ENCODE data around the gene DPP7. TPM values are rescaled to one million over a fixed set of nuclear protein-coding genes. Genes with fewer than 3 reads are reported as not detected.

Gene DPP7
- total and polyA plus RNA-seq, 10 of the 15 experiments (the other 5 are each of a cell fraction or from before 2014, with no cell fraction given) = 0.68 to 245 (median 106) TPM

DNA sequence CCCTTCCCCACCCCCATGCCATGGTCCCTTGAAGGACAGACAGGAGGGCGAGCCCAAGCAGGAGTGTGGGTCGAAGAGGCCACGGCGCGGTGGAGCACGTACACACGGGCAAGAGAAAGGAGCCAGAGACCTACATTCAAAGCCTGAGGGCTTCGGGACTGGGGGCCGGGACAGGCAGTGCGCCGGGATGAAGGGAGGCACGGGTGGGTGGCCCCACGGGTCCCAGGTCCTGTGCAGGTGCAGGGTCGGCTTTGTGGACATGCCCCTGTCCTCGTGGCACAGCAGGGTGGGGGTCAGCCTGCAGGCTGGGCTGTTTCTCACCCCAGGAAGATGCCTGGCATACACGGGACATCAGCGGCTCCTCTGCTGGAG, 45.5 kb upstream of the DPP7 start:
- Histone ChIP-seq H3K4me1 (ENCODE audit: control insufficient read depth, insufficient read depth, low read length) (peaks cover 28% of the 10 kb centered on the region), H3K9ac (ENCODE audit: control insufficient read depth, insufficient read depth, low read length) (no peak overlapping the region), H3K79me2 (ENCODE audit: control insufficient read depth, insufficient read depth, low read length) (no peaks in the 10 kb centered on the region), H3K4me3 (no peak overlapping the region), H3K4me2 (ENCODE audit: control insufficient read depth, insufficient read depth) (no peak overlapping the region; the same call in 1 of the 2 replicates), H2AFZ (ENCODE audit: control insufficient read depth, low read depth, low read length) (no peak overlapping the region), H3K27ac (ENCODE audit: control insufficient read depth, insufficient read depth) (no peak overlapping the region), H3K9me3 (replicated peaks; ENCODE audit: control insufficient read depth, insufficient read depth, low read length) (no peaks in the 10 kb centered on the region; the same call in 2 of the 3 replicates), H4K20me1 (ENCODE audit: control insufficient read depth, insufficient read depth) (no peaks in the 10 kb centered on the region), H3K27me3 (replicated peaks in 1 of 2; ENCODE audit: control insufficient read depth in 2 of 2, insufficient read depth in 2 of 2, low read length in 1 of 2) (no peaks in the 10 kb centered on the region), H3K36me3 (ENCODE audit: control insufficient read depth in 2 of 2, insufficient read depth in 2 of 2, low read length in 1 of 2) (no peaks in the 10 kb centered on the region)
- in situ Hi-C loops (cut with MboI) = no loop called here
- DNase-seq (ENCODE audit: low read depth, low spot score) (no peak), ATAC-seq (no peak), FAIRE-seq (no peak)
- WGBS (ENCODE audit: insufficient coverage, insufficient replicate concordance, low lambda C conversion rate, missing lambda C conversion rate) = 46% methylated on average over 15 of the region's 17 CpGs
- ChIA-PET CTCF (no interaction called here), SMC1A (ENCODE audit: uncharacterized antibody, unreplicated experiment) (no interaction called here), POLR2A (interaction anchor here (1.1 to 3.7 kb wide), 3 partner anchors 9 to 30 kb away, joined by 4 to 37 read pairs (median 10); partner anchors contain the start of gene LRRC26), RAD21 (ENCODE audit: unreplicated experiment) (interaction anchor here (0.5 to 1.2 kb wide), 2 partner anchors 9 to 32 kb away, joined by 3 to 11 read pairs; no protein-coding TSS in a partner anchor)
- TF ChIP-seq, protein P1, sequence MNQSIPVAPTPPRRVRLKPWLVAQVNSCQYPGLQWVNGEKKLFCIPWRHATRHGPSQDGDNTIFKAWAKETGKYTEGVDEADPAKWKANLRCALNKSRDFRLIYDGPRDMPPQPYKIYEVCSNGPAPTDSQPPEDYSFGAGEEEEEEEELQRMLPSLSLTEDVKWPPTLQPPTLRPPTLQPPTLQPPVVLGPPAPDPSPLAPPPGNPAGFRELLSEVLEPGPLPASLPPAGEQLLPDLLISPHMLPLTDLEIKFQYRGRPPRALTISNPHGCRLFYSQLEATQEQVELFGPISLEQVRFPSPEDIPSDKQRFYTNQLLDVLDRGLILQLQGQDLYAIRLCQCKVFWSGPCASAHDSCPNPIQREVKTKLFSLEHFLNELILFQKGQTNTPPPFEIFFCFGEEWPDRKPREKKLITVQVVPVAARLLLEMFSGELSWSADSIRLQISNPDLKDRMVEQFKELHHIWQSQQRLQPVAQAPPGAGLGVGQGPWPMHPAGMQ (IDR thresholded peaks at IDR 0.05; ENCODE audit: borderline replicate concordance) = no peak
- no peak for TF ChIP-seq ESRRA (IDR thresholded peaks at IDR 0.05; ENCODE audit: low read length)
- TF ChIP-seq RUNX3 (IDR thresholded peaks at IDR 0.05; ENCODE audit: low read length) = no peak
- no peak for TF ChIP-seq STAT3 (IDR thresholded peaks at IDR 0.05; ENCODE audit: low read depth, low read length)
- no peak for TF ChIP-seq TCF12 (IDR thresholded peaks at IDR 0.05; ENCODE audit: low read depth, low read length)
- TF ChIP-seq EZH2 (IDR thresholded peaks at IDR 0.05; ENCODE audit: borderline replicate concordance, control insufficient read depth, low read depth, low read length) = no peak
- no peak for TF ChIP-seq NBN (IDR thresholded peaks at IDR 0.05)
- TF ChIP-seq ZNF274 (IDR thresholded peaks at IDR 0.05; ENCODE audit: insufficient read depth, insufficient read length) = no peak
- TF ChIP-seq ZNF384 (IDR thresholded peaks at IDR 0.05; ENCODE audit: borderline replicate concordance, low read depth, low read length) = no peak
- TF ChIP-seq SIX5 (IDR thresholded peaks at IDR 0.05; ENCODE audit: low read depth, low read length, severe bottlenecking) = no peak
- TF ChIP-seq ELK1 (IDR thresholded peaks at IDR 0.05; ENCODE audit: low read depth, low read length) = no peak
- TF ChIP-seq NR2C2 (IDR thresholded peaks at IDR 0.05; ENCODE audit: borderline replicate concordance, control insufficient read depth, insufficient read length, low read depth) = no peak
- TF ChIP-seq CREB1 (IDR thresholded peaks at IDR 0.05; ENCODE audit: low read depth) = no peak
- TF ChIP-seq CUX1 (IDR thresholded peaks at IDR 0.05; ENCODE audit: insufficient replicate concordance, low read depth, low read length) = no peak
- intact Hi-C loops (cut with micrococcal nuclease; ENCODE audit: unreplicated experiment) = no loop called here
- BruUV-seq (replicated peaks) = no TSS peak
